ENCODE data around the gene NKD2.
"Not testable (repeated sequence)": the region's sequence is repeated elsewhere in the genome, so short reads cannot be mapped to it uniquely, and the experiment has no call there.

The NKD2 gene

GRCh38 chr5:1014781-1015221 is 6.2 kb downstream of the NKD2 start:
- DNase-seq = no peak

DNA sequence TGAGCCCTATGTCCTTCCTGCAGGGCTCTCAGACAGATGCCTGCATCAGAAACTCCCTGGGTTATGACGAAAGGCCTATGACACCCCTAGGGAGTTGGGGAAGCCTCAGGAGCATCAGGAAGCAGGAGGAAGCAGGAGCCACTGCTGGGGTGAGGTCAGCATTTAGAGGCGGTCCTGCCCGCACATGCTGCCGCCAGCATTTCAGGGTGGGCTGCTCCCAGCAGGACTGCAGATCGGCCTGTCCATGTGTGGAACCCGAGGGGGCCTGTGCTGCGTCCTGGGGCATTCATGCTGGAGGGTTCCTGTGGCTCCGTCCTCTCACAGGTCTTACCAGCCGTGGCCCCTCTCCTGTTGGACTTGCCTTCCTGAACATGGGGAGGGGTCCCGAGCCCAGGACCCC is 6.9 kb downstream of the NKD2 start:
- no peak for DNase-seq

DNA sequence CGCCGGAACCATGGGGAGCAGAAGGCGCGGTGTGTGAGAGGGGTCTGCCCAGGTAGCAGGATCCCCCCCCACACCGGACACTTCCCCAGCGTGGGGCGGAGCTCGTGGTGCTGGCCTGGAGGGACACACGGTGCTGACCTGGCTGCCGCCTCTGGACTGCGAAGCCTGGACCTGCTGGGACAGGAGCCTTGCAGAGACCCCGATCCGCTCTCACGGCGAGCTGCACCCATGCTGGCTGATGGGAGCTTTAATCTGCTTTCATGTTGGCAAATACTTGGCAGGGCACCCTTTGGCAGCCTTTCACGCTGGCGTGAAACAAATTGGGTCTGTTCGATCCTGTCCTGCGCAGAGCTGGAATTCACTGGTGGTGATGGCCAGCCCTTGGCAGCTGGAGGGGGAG is 7.4 kb downstream of the NKD2 start:
- DNase-seq = no peak

DNA sequence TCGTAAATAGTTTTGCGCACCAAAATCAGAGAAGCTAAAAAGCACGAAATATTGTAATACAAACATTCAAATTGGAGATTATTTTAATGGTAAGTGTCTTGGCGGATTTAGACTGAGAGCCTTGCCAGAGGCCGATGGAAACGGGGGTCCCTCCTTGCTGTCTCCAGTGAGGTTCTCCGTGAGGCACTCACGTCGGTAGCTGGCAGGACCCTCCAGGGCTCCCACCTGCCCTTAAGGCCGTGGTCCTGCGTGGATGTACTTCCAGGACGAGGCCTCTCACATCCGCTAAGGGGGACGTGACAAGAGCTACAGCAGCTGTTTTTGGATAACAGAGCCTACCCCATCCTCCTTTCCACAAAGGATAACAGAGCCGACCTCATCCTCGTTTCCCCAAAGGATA is 7.9 kb downstream of the NKD2 start:
- DNase-seq = no peak

GRCh38 chr5:1017056-1017455 is 8.5 kb downstream of the NKD2 start:
- no peak for DNase-seq

DNA sequence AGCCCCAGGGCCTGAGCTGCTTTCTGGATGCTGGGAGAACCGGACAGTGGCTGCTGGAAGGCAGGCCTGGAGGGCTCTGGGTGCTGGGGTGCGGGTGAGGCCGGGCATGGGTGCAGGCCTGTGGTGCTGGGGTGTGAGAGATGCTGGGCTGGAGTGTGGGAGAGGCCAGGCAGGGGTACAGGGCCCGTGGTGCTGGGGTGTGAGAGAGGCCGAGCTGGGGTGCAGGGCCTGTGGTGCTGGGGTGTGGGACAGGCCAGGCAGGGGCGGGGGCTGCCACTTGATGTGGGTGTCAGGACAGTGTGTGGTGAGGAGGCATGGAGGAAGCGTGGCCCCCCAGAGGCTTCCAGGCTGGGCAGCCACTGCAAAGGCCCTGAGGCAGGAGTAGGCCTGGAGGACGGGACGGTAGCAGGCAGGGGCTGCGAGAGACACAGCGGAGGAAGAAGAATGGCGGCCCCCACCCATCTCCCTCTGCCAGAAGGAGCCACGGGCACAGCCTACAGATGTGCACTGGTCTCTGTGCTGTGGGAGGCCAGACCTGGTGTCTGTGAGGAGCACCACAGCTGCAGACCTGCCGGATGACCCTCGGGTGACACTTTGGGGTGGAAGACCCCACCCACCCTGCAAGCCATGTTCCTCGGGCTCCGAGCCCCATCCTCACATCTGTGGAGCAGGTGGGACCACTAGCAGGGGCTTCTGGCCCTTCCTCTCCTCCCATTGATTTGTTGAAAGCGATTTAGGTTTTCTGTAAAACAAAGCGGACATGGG is 9.3 kb downstream of the NKD2 start:
- no peak for DNase-seq

DNA sequence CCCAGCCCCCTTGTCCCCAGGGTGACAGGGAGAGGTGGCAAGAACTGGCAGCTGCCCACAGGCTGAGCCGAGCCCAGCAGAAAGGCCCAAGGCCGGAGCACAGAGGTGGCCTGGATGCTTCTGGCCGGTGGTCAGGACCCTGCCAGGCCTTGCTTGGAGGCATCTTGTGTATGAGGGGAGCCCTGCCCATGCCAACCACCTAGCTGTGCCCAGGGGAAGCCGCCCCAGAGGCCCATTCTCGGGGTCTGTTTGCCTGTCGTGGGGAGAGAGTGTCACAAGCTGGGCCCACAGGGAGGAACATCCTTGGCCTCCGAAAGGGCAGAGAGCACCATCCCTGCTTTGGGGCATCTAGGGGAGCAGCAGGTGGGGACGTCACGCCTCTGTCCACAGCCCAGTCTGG is 10.0 kb downstream of the NKD2 start:
- DNase-seq = no peak

DNA sequence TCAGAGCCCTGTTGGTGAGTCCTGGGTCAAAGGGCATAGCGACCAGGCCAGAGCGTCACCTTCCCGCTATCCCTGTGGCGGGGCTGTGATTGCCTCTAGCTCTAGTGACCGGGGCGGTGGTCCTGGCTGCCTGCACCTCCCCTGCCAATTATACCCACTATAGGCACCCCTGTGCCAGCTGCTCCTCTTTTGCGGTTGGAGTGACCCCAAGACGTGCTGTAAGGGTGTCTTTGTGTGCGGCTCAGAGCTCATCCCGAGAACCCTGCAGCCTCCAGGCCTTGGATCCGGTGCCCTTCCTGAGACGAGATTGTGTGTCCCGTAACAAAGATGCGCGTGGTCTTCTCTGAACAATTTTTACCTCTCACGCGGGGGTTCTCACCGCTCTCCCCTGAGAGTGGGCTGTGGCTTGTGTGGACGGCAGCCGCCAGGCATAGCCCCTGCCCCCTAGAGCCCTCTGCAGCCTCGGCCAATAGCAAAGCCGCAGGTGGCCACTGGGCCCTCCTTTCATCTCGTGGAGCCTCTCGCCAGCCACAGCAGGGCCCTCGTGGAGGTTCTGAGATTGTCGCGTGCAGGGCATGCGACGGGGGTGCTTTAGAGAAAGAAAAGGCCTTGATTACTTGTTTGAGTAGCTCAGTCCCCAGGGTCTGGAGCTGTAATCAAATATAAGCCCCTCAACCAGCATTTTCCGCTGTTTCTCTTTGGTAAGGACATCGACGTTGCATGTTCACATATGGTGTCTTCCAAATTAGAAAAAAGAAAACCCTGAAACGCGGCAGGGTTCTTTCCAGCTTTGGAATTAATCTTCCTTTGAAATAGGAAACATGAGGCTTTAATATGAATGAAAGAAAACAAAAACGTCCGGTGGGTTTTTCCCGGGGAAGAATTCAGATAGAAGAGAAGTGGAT is 10.7 kb downstream of the NKD2 start:
- no peak for DNase-seq

- no peak for DNase-seq
These were observed 11.9 kb downstream of the NKD2 start for GRCh38 chr5:1020452-1020961.

GRCh38 chr5:1021136-1021968 is 12.8 kb downstream of the NKD2 start:
- peak; percentile 84 for DNase-seq

DNA sequence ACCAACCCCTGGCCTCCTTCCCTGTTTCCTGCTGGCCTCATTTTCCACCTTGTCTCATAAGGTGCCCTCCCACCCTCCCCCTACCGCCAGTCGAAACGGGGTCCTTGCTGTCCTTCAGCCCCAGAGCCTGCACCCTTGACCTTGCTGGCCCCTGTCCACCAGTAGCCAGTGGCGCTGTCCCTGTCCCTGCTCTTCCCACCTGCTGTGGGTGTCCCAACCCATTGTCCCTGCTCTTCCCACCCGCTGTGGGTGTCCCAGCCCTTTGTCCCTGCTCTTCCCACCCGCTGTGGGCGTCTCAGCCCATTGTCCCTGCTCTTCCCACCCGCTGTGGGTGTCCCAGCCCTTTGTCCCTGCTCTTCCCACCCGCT is 13.4 kb downstream of the NKD2 start:
- not testable (repeated sequence) for DNase-seq

- DNase-seq = no peak
These were observed 18.4 kb downstream of the NKD2 start for GRCh38 chr5:1026700-1027621.

DNA sequence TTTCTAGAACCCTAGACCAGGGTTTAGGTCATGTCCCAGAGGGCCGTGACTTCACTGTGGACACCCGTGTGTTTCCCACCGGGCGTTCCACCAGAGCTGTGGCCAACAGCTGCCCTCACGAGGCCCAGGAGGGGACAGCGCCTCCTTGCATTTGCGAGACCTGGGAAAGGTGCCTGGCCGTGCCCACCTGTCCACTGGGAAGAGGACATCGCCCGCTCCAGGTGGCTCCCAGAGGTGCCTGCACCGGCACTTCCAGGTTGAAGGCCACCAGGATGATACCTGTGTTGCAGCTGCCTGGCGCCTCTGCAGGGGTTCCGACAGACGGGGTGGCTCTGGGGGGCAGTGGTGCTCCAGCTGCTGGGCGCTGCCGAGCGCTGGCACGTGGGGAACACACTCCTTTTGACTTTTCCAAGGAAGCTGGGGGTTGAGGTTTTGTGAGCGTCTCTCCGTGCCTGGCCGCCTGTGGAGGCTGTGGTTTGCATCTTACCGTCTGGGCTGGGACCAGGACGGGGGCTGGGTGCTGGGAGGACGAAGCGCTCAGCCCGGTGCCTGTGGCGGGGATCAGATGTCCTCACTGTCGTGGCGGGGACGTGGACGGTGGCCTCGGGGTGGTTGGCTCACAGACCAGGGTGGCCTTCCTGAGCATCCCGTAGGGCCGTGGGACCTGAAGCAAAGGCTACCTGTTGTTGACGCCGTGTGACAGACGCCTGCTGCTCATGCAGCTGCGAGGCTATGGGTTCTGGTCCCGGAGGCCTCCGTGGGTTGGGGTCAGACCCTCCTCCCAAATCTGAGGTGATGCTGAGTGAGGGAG is 19.2 kb downstream of the NKD2 start:
- DNase-seq = no peak

DNA sequence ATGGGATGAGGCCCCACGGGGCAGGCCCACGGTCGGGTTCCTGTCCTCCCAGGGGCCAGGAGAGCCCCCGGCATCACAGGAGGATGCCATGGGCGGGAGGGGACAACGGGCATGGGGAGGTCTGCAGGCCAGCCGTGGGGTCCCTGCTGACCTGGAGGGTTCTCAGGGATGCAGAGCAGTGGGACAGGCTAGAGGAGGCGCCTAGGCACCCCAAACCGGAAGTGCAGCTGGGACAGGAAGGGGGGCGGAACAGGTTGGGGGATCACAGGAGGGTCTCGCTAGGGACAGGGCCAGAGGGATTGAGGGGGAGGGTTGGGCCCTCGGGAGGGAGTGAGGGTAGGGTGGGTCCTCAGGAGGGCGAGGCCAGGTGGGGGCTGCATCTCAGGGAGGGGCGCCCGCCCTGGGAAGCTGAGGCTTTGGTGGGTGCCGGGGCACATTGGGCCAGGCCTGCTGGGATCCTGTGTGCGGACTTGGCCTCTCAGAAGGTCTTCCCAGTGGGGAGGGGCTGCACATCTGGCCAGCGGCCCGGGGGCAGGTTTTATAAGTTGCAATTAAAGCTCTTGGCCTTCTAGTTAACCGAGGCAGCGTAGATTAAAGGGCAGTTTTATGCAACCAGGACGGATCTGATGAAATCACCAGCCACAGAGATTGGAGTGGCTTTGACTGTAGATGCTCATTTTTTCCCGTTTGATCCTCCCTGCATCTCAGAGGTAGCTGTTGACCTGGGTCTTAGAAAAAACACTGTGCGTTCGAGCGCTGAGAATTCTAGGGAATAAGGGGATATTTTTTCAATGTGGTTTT is 20.1 kb downstream of the NKD2 start:
- no peak for DNase-seq

- DNase-seq = no peak
These were observed 20.8 kb downstream of the NKD2 start for GRCh38 chr5:1029282-1029944.

- no peak for DNase-seq
These were observed 21.5 kb downstream of the NKD2 start for GRCh38 chr5:1029945-1030625.

DNA sequence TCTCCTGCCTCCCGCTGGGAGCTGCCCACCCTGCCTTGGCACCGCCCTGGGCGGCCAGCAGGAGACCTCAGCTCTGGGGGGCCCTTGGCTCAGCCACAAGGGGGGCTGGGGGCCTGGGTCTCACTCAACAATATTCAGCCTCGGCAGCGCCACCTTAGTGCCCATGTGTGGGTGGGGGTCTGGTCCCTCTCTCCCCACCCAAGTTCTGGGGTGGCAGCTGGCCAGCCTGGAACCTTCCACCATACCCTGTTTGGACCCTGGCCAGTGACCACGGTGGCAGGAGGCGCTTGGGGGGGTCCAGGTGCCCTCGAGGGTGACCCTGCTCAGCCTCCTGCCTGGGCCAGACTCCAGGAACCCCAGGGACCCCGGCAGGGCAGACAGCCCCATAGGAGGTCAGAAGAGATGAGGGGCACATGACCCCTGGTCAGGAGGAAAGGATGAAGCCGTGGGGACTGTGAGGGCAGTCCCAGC is 22.2 kb downstream of the NKD2 start:
- no peak for DNase-seq

GRCh38 chr5:1031306-1031959 is 22.8 kb downstream of the NKD2 start:
- no peak for DNase-seq

All from right forelimb (tissue), 1 donor.